Activated CD4-positive, alpha-beta T cell treated with anti-CD3 and anti-CD28 coated beads, Interleukin-2, amount 50 U/mL, for 4 hours (primary cell): Measurements from ENCODE around the gene HSD17B4.
"Not testable (repeated sequence)": the region's sequence is repeated elsewhere in the genome, so short reads cannot be mapped to it uniquely, and the experiment has no call there.

Experiments used
- DNase-seq, 2 experiments: peaks; one replicate each; pipeline ENCODE4 v3.0.0-alpha.2; 2020

Gene HSD17B4

DNA sequence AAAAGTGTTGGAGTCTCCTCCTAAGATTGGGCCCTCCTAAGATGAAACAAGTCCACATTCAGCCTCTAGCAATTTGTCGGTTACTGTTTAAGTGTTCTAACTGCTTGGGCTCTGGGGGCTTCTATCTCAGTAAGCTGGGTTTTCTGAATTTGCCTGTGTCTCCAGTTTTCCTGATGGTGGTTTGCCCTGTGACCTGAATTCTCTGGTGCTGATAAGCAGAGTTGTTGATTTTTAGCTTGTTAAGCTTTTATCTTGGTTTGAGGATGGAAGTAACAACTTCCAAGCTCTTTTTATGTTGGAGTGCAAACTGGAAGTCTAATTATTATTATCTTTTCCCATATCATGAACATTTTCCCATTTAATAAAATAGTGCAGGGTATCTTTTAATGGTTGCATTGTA, 30.9 kb downstream of the HSD17B4 start:
- no peak for DNase-seq

DNA sequence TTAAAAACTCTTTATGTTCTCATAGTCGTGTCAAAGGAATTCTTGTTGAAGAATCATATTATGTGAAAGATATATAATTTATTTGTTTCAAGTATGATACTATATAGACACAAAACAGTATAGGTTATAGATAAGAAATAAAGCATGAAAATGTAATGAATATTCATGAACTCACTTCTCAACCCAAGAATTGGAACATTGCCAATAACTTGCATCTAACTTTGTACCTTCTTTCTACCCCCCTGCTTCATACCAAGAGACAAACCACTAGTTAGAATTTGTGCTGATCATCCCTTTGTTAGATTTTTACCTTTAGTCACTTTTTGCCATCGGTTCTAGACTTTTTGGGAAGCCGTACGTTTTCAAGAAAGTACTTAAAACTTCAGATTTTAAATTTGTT, 32.6 kb downstream of the HSD17B4 start:
- DNase-seq = no peak

- DNase-seq = no peak
Observed at GRCh38 chr5:119501671-119502179, 49.4 kb downstream of the HSD17B4 start.

- DNase-seq = not testable (repeated sequence)
Observed at GRCh38 chr5:119503939-119504338, 51.6 kb downstream of the HSD17B4 start.

GRCh38 chr5:119512277-119512676, 60.0 kb downstream of the HSD17B4 start:
- no peak for DNase-seq

DNA sequence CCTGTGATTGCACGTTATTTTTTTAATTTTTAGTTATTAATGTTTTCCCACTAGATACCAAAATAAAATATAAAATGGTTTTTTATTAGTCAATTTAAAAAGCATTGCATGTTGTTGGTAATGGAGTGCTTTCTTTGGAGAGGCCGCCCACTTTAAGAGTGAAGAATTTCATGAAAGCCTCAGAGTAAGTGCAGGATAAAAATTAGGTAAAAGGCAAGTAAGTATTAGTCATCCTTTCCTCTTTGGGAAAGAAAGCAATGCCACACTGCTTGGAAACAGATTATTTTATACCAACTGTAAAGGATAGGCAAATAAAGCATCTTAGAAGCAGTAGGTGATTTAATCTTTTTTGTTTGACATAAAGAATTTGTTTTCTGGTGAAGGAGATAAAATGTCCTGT, 62.9 kb downstream of the HSD17B4 start:
- DNase-seq = no peak

DNA sequence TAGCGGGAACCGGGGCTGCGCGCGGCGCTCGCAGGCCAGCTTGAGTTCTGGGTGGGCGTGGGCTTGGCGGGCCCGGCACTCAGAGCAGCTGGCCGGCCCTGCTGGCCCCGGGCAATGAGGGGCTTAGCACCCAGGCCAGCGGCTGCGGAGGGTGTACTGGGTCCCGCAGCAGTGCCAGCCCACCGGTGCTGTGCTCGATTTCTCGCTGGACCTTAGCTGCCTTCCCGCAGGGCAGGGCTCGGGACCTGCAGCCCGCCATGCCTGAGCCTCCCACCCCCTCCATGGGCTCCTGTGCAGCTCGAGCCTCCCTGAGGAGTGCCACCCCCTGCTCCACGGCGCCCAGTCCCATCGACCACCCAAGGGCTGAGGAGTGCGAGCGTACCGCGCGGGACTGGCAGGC, 64.8 kb downstream of the HSD17B4 start:
- DNase-seq = not testable (repeated sequence)

DNA sequence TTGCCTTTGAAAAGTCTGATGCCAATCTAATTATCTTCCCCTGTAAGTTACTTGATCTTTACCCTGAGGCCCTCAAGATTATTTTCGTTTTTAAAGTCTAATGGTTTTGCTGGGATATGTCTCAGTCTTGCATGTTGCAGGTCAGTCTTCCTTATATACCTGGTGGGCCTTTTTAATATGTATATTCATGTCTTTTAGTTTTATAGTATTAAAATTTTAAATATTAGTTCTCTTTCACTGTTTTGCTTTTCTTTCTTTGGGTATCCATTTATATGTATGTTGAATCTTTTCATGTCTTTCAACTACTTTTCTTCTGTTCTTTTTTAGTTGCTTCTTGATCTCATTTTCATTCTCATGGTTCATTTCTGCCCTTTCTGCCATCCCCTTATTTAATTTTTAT, 68.9 kb downstream of the HSD17B4 start:
- DNase-seq = no peak

DNA sequence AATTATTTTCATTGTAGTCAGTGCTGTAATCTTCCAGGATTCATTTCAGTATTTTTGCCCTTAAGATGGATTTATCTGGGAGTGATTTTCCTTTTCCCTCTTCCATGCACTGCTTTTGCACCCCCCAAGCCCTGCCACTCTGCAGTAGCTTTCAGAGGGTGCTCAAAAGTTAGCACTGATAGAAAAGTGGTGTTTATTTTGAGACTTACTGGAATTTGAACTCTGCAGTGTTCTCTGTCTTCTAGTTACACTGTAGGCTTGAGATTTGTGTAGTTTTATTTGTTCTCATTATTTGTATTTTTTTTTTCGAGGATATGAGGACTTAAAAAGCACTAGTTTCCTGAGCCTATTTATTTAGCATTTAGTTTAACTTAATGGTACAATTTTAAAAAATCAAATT, 70.5 kb downstream of the HSD17B4 start:
- DNase-seq = no peak

DNA sequence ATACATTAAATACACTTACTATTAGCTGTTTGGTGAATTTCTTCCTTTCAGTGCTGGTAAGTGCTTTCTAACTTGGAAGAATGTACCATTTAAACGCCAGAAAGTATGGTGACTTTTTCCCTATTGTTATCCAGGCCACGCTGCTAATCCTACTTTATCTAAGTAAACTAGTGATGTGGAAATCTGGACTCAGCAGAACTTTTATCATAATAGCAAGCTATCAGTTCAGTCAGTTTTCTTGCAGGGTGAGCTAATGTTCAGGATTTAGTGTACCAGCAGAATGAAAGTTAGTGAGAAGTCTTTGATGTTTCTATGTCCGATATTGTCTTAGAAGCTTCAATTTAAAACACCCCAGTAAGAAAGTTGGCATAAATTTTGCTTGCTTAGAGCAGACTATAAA, 72.2 kb downstream of the HSD17B4 start:
- DNase-seq = no peak

GRCh38 chr5:119527351-119527750, 75.1 kb downstream of the HSD17B4 start:
- no peak for DNase-seq

DNA sequence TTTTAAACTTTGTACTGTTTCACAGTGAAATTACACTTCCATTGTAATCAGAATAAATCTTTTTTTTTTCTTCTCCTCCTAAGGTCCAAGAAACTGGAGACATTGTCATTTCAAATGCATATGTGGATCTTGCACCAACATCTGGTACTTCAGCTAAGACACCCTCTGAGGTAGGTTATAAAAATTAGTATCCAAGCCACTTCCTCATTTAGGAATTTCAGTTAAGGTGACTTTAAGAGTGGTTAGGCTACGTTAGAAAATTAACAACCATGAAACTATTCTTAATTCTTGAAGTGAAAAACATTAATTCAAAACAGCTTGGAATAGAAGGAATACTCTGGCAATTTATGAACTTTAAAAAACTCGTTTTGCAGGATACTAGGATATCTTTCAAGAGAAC, 77.5 kb downstream of the HSD17B4 start:
- DNase-seq = no peak

DNA sequence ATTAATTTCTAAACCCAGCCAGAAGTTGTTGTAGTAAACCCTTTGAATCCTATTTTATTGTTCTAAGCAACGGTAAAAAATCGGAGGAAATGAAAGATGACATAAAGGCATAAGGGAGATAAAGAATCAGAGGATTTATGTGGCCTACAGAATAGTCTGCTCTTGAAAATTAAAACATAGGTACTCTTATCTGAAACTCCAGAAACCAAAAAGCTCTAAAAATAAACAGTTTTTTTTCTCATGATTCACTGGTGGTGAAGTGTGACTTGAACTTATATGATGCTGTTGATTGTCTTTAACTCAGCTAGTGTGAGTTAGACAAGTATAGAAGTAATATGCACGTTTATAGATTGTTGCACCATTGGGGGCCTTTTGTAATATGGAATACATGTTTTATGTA, 80.3 kb downstream of the HSD17B4 start:
- DNase-seq = no peak

DNA sequence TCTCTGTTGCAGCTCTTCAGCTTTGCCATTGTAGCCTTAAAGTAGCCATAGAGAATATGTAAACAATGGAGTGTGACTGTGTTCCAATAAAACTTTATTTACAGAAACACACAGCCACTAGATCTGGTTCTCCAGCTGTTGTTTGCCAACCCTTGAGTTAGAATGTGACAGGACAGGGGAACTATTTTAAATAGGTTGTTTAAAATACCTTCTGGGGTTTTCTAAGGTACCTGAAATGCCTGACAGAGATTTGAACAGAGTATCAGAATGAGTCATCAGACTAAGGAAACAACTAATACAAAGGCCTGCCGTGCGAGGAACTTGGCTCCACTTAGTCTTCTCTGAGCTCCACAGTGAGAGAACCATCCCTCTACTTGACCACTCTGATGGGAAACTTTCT, 85.4 kb downstream of the HSD17B4 start:
- DNase-seq = no peak

DNA sequence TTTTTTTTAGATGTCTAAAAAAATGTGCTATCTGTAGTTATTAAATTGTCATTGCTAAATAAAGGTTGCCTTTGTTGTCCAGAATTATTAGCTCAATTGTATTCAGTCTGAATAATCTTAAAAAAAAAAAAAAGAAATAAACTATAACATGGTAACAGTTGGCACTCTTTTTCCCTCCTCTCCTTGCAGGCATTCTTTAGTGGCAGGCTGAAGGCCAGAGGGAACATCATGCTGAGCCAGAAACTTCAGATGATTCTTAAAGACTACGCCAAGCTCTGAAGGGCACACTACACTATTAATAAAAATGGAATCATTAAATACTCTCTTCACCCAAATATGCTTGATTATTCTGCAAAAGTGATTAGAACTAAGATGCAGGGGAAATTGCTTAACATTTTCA, 89.4 kb downstream of the HSD17B4 start:
- no peak for DNase-seq

GRCh38 chr5:119551819-119552218, 99.5 kb downstream of the HSD17B4 start:
- no peak for DNase-seq

- DNase-seq = no peak
Observed at GRCh38 chr5:119554597-119554996, 102.3 kb downstream of the HSD17B4 start.

DNA sequence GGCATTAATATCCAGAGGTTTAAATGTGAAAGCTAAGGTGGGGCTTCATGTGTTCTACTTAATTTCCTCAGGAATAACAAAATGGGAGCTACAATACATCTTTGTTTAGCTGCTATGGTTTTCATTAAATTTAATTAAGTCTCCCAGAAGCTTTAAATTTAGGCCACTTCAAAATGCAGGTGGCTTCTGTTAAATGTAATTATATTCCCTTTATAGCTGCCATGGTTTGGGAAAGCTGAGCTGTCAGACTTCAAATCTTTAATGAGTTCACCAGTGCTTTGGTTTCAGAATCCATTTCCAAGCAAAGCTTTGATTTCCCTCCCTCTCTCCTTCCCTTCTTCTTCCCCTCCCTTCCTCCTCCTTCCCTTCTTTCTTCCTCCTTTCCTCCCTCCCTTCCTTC, 118.6 kb downstream of the HSD17B4 start:
- no peak for DNase-seq

GRCh38 chr5:119578937-119579336, 126.6 kb downstream of the HSD17B4 start:
- DNase-seq = no peak

- no peak for DNase-seq
Observed at GRCh38 chr5:119582987-119583386, 130.7 kb downstream of the HSD17B4 start.

DNA sequence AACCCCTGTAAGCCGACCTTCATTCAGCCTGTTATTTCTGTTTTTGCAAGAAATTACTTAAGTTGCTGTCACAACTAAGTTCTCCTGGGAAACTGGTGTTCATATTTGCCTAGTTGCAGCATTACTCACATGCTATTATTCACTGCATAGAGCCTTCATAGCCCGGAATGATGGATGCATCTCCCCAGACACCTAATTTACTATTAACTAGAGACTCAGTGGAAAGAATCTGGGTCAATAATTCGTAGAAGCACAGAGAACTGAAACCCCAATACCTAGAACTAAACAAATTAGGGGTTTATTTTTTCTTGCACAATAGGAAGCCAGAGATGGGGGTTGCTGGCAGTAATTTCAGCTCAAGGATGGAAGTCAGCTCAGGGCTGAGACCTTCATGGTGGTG, 131.4 kb downstream of the HSD17B4 start:
- no peak for DNase-seq
